Measurements from ENCODE around the gene TPM2.

DNA sequence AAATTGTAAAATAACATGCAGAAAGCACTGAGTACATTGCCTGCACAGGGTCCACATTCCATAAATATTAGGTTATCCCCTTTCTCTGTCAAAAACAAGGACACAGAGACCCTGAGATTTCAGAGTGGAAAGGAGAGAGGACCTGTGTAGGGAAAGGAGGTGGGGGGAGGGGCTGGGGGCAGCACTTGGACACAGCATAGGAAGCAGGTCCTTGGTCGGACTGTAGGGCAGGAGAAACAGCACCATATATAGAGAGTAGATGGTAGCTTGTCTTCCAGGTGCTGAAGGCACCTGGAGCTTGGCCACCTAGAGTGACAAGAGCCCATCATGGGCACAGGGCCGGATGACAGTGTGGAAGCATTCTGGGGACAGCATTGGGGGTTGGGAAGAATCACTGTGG is 2.4 kb downstream of the TPM2 start:
- TF ChIP-seq POLR2AphosphoS5 (IDR thresholded peaks at IDR 0.05; ENCODE audit: low read depth, low read length) (no peak; the same call in 1 of the 2 replicates), SIN3A (IDR thresholded peaks at IDR 0.05; ENCODE audit: borderline replicate concordance, insufficient read depth, low read depth, low read length) (no peak)
- TF ChIP-seq, protein P1, sequence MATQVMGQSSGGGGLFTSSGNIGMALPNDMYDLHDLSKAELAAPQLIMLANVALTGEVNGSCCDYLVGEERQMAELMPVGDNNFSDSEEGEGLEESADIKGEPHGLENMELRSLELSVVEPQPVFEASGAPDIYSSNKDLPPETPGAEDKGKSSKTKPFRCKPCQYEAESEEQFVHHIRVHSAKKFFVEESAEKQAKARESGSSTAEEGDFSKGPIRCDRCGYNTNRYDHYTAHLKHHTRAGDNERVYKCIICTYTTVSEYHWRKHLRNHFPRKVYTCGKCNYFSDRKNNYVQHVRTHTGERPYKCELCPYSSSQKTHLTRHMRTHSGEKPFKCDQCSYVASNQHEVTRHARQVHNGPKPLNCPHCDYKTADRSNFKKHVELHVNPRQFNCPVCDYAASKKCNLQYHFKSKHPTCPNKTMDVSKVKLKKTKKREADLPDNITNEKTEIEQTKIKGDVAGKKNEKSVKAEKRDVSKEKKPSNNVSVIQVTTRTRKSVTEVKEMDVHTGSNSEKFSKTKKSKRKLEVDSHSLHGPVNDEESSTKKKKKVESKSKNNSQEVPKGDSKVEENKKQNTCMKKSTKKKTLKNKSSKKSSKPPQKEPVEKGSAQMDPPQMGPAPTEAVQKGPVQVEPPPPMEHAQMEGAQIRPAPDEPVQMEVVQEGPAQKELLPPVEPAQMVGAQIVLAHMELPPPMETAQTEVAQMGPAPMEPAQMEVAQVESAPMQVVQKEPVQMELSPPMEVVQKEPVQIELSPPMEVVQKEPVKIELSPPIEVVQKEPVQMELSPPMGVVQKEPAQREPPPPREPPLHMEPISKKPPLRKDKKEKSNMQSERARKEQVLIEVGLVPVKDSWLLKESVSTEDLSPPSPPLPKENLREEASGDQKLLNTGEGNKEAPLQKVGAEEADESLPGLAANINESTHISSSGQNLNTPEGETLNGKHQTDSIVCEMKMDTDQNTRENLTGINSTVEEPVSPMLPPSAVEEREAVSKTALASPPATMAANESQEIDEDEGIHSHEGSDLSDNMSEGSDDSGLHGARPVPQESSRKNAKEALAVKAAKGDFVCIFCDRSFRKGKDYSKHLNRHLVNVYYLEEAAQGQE (IDR thresholded peaks at IDR 0.05; ENCODE audit: insufficient read depth in 1 of 2, low read depth in 2 of 2, low read length in 1 of 2), result no peak

All from Panc1 (cell line).